Mammary epithelial cell (primary cell): ENCODE results near the gene KRT10.

Experiments
- EZH2 ChIP-seq: IDR thresholded peaks from 2 replicates; pipeline ENCODE4 v1.6.1; 2012; ENCODE audit warnings: low read length, inconsistent platforms, borderline replicate concordance
- TF ChIP-seq, protein P1 (sequence below), 2 donors: IDR thresholded peaks in 1 of 2; conservative IDR thresholded peaks in 1 of 2; 2 replicates each; pipeline ENCODE4 v1.5.1; 2011 to 2012; ENCODE audit warnings: inconsistent platforms in 2 of 2, low read length in 2 of 2, mild to moderate bottlenecking in 2 of 2, control low read depth in 1 of 2, low read depth in 1 of 2; ENCODE audit not compliant: insufficient read depth in 1 of 2; ENCODE audit errors: extremely low read depth in 1 of 2

DNA sequence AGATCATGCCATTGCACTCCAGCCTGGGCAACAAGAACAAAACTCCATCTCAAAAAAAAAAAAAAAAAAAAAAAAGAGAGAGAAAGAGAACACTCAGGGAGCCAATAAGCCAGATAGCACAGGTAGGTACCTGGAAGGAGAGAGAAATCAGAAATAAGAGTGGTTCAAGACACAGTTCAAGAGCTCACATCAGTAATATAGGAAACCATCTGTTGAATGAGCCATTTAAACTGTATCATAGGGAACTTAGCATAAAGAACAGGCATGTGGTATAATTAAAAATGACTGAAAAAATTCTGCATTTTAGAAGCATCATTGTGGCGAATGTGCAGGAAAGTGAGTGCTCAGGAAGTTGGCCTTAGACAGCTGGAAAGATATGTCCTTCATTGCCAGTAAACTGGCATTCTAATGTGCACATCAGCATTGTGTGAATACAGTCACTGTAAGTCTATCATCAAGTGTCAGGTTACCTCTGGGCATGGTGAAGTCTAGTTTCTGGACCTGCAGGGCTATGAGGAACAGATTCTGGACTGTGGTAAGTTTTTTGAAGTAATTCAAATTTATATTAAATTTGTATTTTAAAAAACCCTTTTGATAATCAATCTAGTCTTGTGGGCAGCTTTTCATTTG lies 24.2 kb upstream of the KRT10 start:
- TF ChIP-seq, protein P1, sequence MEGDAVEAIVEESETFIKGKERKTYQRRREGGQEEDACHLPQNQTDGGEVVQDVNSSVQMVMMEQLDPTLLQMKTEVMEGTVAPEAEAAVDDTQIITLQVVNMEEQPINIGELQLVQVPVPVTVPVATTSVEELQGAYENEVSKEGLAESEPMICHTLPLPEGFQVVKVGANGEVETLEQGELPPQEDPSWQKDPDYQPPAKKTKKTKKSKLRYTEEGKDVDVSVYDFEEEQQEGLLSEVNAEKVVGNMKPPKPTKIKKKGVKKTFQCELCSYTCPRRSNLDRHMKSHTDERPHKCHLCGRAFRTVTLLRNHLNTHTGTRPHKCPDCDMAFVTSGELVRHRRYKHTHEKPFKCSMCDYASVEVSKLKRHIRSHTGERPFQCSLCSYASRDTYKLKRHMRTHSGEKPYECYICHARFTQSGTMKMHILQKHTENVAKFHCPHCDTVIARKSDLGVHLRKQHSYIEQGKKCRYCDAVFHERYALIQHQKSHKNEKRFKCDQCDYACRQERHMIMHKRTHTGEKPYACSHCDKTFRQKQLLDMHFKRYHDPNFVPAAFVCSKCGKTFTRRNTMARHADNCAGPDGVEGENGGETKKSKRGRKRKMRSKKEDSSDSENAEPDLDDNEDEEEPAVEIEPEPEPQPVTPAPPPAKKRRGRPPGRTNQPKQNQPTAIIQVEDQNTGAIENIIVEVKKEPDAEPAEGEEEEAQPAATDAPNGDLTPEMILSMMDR (conservative IDR thresholded peaks at IDR 0.05 in 1 of 2, IDR thresholded peaks at IDR 0.05 in 1 of 2; ENCODE audit: extremely low read depth in 1 of 2, insufficient read depth in 1 of 2, low read depth in 1 of 2, low read length in 2 of 2), result no peak
- no peak for TF ChIP-seq EZH2
